IMR-90 (cell line): ENCODE data around the gene THEM5. TPM values are rescaled to one million over a fixed set of nuclear protein-coding genes. Genes with fewer than 3 reads are reported as not detected.

Experiments used
- ATAC-seq: fragments of 200-7000 bp; cut with Tn5 transposase; 2 replicates; pipeline ENCODE4 v1.9.1; 2020; ENCODE audit warnings: low read depth, mild to moderate bottlenecking, moderate library complexity
- Bru-seq: library from RNA; stranded (reverse); fragments of 400-500 nt; gene quantifications from one replicate; lab custom pipeline; 2021; lab: Mats Ljungman, UMichigan
- BruChase-seq, 2 experiments: library from RNA; stranded (reverse); fragments of 400-500 nt; gene quantifications; one replicate each; lab custom pipeline; 2021; lab: Mats Ljungman, UMichigan
- BruUV-seq: library from RNA; stranded (reverse); fragments of 400-500 nt; replicated peaks from 2 replicates; lab custom pipeline; 2021; lab: Mats Ljungman, UMichigan
- CTCF ChIA-PET: fragments of 300-600 bp; formaldehyde crosslinking; extraction: SDS; loops from one replicate; lab custom pipeline; 2021; ENCODE audit warnings: antibody characterized with exemption; lab: Yijun Ruan, JAX
- POLR2A ChIA-PET: fragments of 300-600 bp; sonication (Branson Sonifier 250); formaldehyde crosslinking; loops from one replicate; lab custom pipeline; 2022; ENCODE audit warnings: antibody characterized with exemption; ENCODE audit not compliant: unreplicated experiment; lab: Charles Lee
- DNase-seq: peaks from one replicate; pipeline ENCODE4 v3.0.0; 2013
- H2AFZ ChIP-seq: replicated peaks from 2 replicates; pipeline ENCODE3; 2013; ENCODE audit warnings: low read length, mild to moderate bottlenecking; ENCODE audit not compliant: poor library complexity
- H2AK5ac ChIP-seq: 2 replicates; pipeline ENCODE4 v1.6.1; 2013; ENCODE audit warnings: low read depth, low read length, inconsistent platforms
- H2AK9ac ChIP-seq: replicated peaks from 2 replicates; pipeline ENCODE3; 2013; ENCODE audit warnings: mild to moderate bottlenecking, low read depth, low read length, moderate library complexity; ENCODE audit not compliant: poor library complexity
- H2BK120ac ChIP-seq: 2 replicates; pipeline ENCODE4 v1.6.1; 2013; ENCODE audit warnings: low read depth, low read length, inconsistent platforms
- H2BK15ac ChIP-seq: 3 replicates; pipeline ENCODE4 v1.6.1; 2013; ENCODE audit warnings: low read depth, low read length, inconsistent platforms
- H2BK20ac ChIP-seq: 2 replicates; pipeline ENCODE4 v1.6.1; 2013; ENCODE audit warnings: low read depth, mild to moderate bottlenecking, inconsistent platforms, low read length, moderate library complexity
- H2BK5ac ChIP-seq: 2 replicates; pipeline ENCODE4 v1.6.1; 2013; ENCODE audit warnings: mild to moderate bottlenecking, low read depth, low read length, inconsistent platforms; ENCODE audit not compliant: poor library complexity, severe bottlenecking
- H3K14ac ChIP-seq: replicated peaks from 2 replicates; pipeline ENCODE4 v1.6.1; 2013; ENCODE audit warnings: low read depth, low read length, inconsistent platforms
- H3K18ac ChIP-seq: 2 replicates; pipeline ENCODE4 v1.6.1; 2013; ENCODE audit warnings: low read depth, low read length, control low read depth
- H3K23ac ChIP-seq: 2 replicates; pipeline ENCODE4 v1.6.1; 2013; ENCODE audit warnings: low read depth, low read length, inconsistent platforms
- H3K27ac ChIP-seq: 2 replicates; pipeline ENCODE4 v1.5.1; 2013; ENCODE audit warnings: mild to moderate bottlenecking, control low read depth, low read length; ENCODE audit not compliant: insufficient read depth
- H3K27me3 ChIP-seq: 2 replicates; pipeline ENCODE4 v1.6.1; 2013; ENCODE audit warnings: low read length; ENCODE audit not compliant: control insufficient read depth, insufficient read depth
- H3K36me3 ChIP-seq: 2 replicates; pipeline ENCODE4 v1.6.1; 2013; ENCODE audit warnings: low read length, mixed read lengths; ENCODE audit not compliant: control insufficient read depth, insufficient read depth
- H3K4ac ChIP-seq: 2 replicates; pipeline ENCODE4 v1.6.1; 2013; ENCODE audit warnings: low read depth, low read length, inconsistent platforms
- H3K4me1 ChIP-seq: 2 replicates; pipeline ENCODE4 v1.6.1; 2013; ENCODE audit warnings: low read length, mixed read lengths; ENCODE audit not compliant: control insufficient read depth, insufficient read depth
- H3K4me2 ChIP-seq: 2 replicates; pipeline ENCODE4 v1.6.1; 2013; ENCODE audit warnings: low read depth, mild to moderate bottlenecking, control low read depth, low read length, moderate library complexity
- H3K4me3 ChIP-seq: 2 replicates; pipeline ENCODE4 v1.5.1; 2013; ENCODE audit warnings: low read depth, mild to moderate bottlenecking, control low read depth, low read length, moderate library complexity; ENCODE audit not compliant: insufficient read depth
- H3K56ac ChIP-seq: 2 replicates; pipeline ENCODE4 v1.6.1; 2013; ENCODE audit warnings: low read length, inconsistent platforms; ENCODE audit not compliant: insufficient read depth; ENCODE audit errors: extremely low read depth
- H3K79me1 ChIP-seq, 2 experiments: 2 replicates each; pipeline ENCODE4 v1.6.1; 2013; ENCODE audit warnings: low read length in 2 of 2, inconsistent platforms in 1 of 2, low read depth in 1 of 2
- H3K9ac ChIP-seq: 2 replicates; pipeline ENCODE4 v1.6.1; 2013; ENCODE audit warnings: low read depth, low read length, control low read depth
- H3K9me1 ChIP-seq: 2 replicates; pipeline ENCODE4 v1.6.1; 2013; ENCODE audit warnings: low read length, inconsistent platforms; ENCODE audit not compliant: insufficient read depth
- H3K9me3 ChIP-seq: 2 replicates; pipeline ENCODE4 v1.6.1; 2013; ENCODE audit warnings: low read length; ENCODE audit not compliant: control insufficient read depth, insufficient read depth
- H4K20me1 ChIP-seq: 2 replicates; pipeline ENCODE4 v1.6.1; 2013; ENCODE audit warnings: low read length, inconsistent platforms; ENCODE audit not compliant: insufficient read depth
- H4K5ac ChIP-seq: 2 replicates; pipeline ENCODE4 v1.6.1; 2013; ENCODE audit warnings: mild to moderate bottlenecking, low read depth, low read length, control low read depth
- H4K8ac ChIP-seq, 2 experiments: 2 replicates each; pipeline ENCODE4 v1.6.1; 2013; ENCODE audit warnings: low read depth in 2 of 2, low read length in 2 of 2, control low read depth in 1 of 2, inconsistent platforms in 1 of 2
- H4K91ac ChIP-seq: 2 replicates; pipeline ENCODE4 v1.6.1; 2013; ENCODE audit warnings: low read depth, low read length, inconsistent platforms; ENCODE audit not compliant: insufficient read depth
- BHLHE40 ChIP-seq: fragments of 150-350 bp; IDR thresholded peaks from 2 replicates; pipeline ENCODE4 v1.6.1; 2016; ENCODE audit warnings: mild to moderate bottlenecking, low read depth, low read length
- MAZ ChIP-seq: IDR thresholded peaks from 2 replicates; pipeline ENCODE4 v1.6.1; 2012; ENCODE audit warnings: low read depth, mild to moderate bottlenecking, low read length, improper control_type of control experiment, moderate library complexity, borderline replicate concordance
- MXI1 ChIP-seq: IDR thresholded peaks from 2 replicates; pipeline ENCODE4 v1.6.1; 2012; ENCODE audit warnings: low read depth, mild to moderate bottlenecking, low read length, moderate library complexity, borderline replicate concordance
- RCOR1 ChIP-seq: IDR thresholded peaks from 2 replicates; pipeline ENCODE4 v1.6.1; 2012; ENCODE audit warnings: mild to moderate bottlenecking, low read length, improper control_type of control experiment; ENCODE audit not compliant: insufficient replicate concordance
- RFX5 ChIP-seq: IDR thresholded peaks from 2 replicates; pipeline ENCODE4 v1.8.0; 2012; ENCODE audit warnings: low read depth, mild to moderate bottlenecking, low read length, moderate library complexity
- WGBS, 2 experiments: methylation state at CpG; one replicate each; pipeline versions ENCODE4 v1.1.5 to v1.1.7; 2013; ENCODE audit warnings: missing lambda C conversion rate in 2 of 2; ENCODE audit not compliant: insufficient read length in 1 of 2; ENCODE audit errors: extremely low coverage in 2 of 2; 5-methylcytosine and 5-hydroxymethylcytosine counted together
- dilution Hi-C: fragments of 300-500 bp; cut with HindIII; formaldehyde crosslinking; loops from one replicate; pipeline ENCODE4 v1.14.3; 2018; ENCODE audit warnings: low sequenced_read_pairs; ENCODE audit not compliant: unreplicated experiment
- in situ Hi-C: fragments of 300-500 bp; cut with MboI; formaldehyde crosslinking; loops from 3 replicates; pipeline ENCODE4 v1.14.3; 2019; ENCODE audit warnings: low sequenced_read_pairs, inconsistent platforms, mixed read lengths
- intact Hi-C: fragments of 100-400 bp; cut with micrococcal nuclease; formaldehyde crosslinking; loops from 2 replicates; pipeline ENCODE4 v1.10.0; 2022
- long read RNA-seq: library from polyadenylated mRNA; unstranded; transcript quantifications from one replicate; pipeline ENCODE4 v2.0.0, GENCODE V29; 2021; ENCODE audit not compliant: unreplicated experiment
- polyA plus RNA-seq, 3 experiments: library from polyadenylated mRNA; depleted of rRNA; stranded (reverse); fragments of >200 nt; gene quantifications; 2 replicates each; pipeline ENCODE4 v1.2.3, GENCODE V29; 2012; ENCODE audit warnings: low replicate concordance in 1 of 3
- total RNA-seq: library from RNA; depleted of rRNA; stranded (reverse); fragments of >200 nt; gene quantifications from 2 replicates; pipeline ENCODE4 v1.2.3, GENCODE V29; 2012; rRNA removed
- TF ChIP-seq, protein P1 (sequence below): conservative IDR thresholded peaks from 2 replicates; pipeline ENCODE4 v1.5.1; 2012; ENCODE audit warnings: mild to moderate bottlenecking, low read depth, low read length, improper control_type of control experiment
- TF ChIP-seq, protein P2 (sequence below): fragments of 150-350 bp; IDR thresholded peaks from 2 replicates; pipeline ENCODE4 v1.6.1; 2016; ENCODE audit warnings: low read depth, mild to moderate bottlenecking, low read length, moderate library complexity, borderline replicate concordance

Gene THEM5, protein sequence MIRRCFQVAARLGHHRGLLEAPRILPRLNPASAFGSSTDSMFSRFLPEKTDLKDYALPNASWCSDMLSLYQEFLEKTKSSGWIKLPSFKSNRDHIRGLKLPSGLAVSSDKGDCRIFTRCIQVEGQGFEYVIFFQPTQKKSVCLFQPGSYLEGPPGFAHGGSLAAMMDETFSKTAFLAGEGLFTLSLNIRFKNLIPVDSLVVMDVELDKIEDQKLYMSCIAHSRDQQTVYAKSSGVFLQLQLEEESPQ
- total RNA-seq (not detected in 2 replicates), polyA plus RNA-seq (2012; rRNA removed) (not detected in 2 replicates), Bru-seq, nascent RNA (percentile 17 among the genes with signal in this experiment), BruChase-seq, experiment 1, labeled RNA remaining after a 6-hour chase (not detected), BruChase-seq, experiment 2, labeled RNA remaining after a 2-hour chase (percentile 17 among the genes with signal in this experiment)
- polyA plus RNA-seq (2012; cell fraction: cytosol; rRNA removed) = not detected in 2 replicates
- not detected in 2 replicates for polyA plus RNA-seq (2012; cell fraction: nucleus; rRNA removed; ENCODE audit: low replicate concordance)
- long read RNA-seq = 0 reads

DNA sequence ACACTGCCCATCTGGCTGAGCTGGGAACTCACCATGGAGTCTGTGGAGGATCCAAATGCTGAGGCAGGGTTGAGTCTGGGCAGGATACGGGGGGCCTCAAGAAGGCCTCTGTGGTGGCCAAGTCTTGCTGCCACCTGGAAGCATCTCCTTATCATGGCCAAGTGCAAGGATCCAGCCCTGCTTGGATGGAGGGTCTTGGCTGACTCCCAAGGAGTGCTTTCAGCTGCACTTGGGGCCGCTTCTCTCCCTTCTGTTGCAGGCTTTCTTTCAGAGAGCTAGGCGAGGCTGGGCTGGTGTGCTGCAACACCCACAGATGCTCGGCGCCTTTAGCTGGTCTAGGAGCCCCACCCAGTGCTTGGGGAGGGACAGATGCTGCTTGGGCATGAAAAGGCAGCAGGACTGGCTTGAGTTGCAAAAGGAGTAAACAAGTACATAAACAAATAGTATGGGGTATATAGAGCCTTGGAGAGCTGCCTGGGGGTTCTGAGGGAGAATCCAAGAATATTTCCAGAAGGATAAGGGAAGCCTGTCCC is at the start of gene THEM5:
Gene THEM5 (minus strand): TSS at position 302 of the 533 bp plus-strand sequence. CDS start 147 bp downstream, at position 155.
- no peak within 1 kb of the TSS for H4K91ac ChIP-seq
- H3K4me3 ChIP-seq = no peak within 1 kb of the TSS
- H3K4me2 ChIP-seq = no peak within 1 kb of the TSS
- H2AK5ac ChIP-seq = no peak within 1 kb of the TSS
- no peak for ATAC-seq
- no peak for DNase-seq
- no peak within 1 kb of the TSS for H3K23ac ChIP-seq
- no peak within 1 kb of the TSS for H4K8ac ChIP-seq
- H2AK9ac ChIP-seq = no peak within 1 kb of the TSS
- dilution Hi-C loops (no loop called here), intact Hi-C loops (no loop called here), in situ Hi-C loops (no loop called here)
- H3K27me3 ChIP-seq = peaks cover 44% of the 10 kb centered on the region
- no peak within 1 kb of the TSS for H2BK5ac ChIP-seq
- H3K14ac ChIP-seq = no peak within 1 kb of the TSS
- POLR2A ChIA-PET = no interaction called here
- H3K36me3 ChIP-seq = no peaks in the 10 kb centered on the region
- H3K4ac ChIP-seq = no peak within 1 kb of the TSS
- CTCF ChIA-PET = interaction anchor here (0.6 kb wide), 1 partner anchor 572 kb away, joined by 4 read pairs; no protein-coding TSS in a partner anchor
- H3K56ac ChIP-seq = no peak within 1 kb of the TSS
- H4K20me1 ChIP-seq = no peaks in the 10 kb centered on the region
- H3K9me3 ChIP-seq = no peaks in the 10 kb centered on the region
- no peak within 1 kb of the TSS for H2BK120ac ChIP-seq
- H3K9ac ChIP-seq = no peak within 1 kb of the TSS
- WGBS, 2 experiments = no CpG with 5 or more reads among the region's 5 CpGs
- H3K79me1 ChIP-seq = no peaks in the 10 kb centered on the region
- H3K9me1 ChIP-seq = no peaks in the 10 kb centered on the region; the same call in 1 of the 2 replicates
- BruUV-seq = no TSS peak
- H3K4me1 ChIP-seq = peaks cover 1% of the 10 kb centered on the region; the same call in 1 of the 2 replicates
- no peak within 1 kb of the TSS for H3K18ac ChIP-seq
- TF ChIP-seq, protein P1, sequence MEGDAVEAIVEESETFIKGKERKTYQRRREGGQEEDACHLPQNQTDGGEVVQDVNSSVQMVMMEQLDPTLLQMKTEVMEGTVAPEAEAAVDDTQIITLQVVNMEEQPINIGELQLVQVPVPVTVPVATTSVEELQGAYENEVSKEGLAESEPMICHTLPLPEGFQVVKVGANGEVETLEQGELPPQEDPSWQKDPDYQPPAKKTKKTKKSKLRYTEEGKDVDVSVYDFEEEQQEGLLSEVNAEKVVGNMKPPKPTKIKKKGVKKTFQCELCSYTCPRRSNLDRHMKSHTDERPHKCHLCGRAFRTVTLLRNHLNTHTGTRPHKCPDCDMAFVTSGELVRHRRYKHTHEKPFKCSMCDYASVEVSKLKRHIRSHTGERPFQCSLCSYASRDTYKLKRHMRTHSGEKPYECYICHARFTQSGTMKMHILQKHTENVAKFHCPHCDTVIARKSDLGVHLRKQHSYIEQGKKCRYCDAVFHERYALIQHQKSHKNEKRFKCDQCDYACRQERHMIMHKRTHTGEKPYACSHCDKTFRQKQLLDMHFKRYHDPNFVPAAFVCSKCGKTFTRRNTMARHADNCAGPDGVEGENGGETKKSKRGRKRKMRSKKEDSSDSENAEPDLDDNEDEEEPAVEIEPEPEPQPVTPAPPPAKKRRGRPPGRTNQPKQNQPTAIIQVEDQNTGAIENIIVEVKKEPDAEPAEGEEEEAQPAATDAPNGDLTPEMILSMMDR = no peak
- TF ChIP-seq RCOR1 (no peak), MXI1 (no peak), MAZ (no peak), BHLHE40 (no peak), RFX5 (no peak)
- TF ChIP-seq, protein P2, sequence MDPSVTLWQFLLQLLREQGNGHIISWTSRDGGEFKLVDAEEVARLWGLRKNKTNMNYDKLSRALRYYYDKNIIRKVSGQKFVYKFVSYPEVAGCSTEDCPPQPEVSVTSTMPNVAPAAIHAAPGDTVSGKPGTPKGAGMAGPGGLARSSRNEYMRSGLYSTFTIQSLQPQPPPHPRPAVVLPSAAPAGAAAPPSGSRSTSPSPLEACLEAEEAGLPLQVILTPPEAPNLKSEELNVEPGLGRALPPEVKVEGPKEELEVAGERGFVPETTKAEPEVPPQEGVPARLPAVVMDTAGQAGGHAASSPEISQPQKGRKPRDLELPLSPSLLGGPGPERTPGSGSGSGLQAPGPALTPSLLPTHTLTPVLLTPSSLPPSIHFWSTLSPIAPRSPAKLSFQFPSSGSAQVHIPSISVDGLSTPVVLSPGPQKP = no peak
- H2AFZ ChIP-seq = no peak within 1 kb of the TSS
- no peak within 1 kb of the TSS for H4K5ac ChIP-seq
- H3K27ac ChIP-seq = no peak within 1 kb of the TSS
- H2BK20ac ChIP-seq = no peak within 1 kb of the TSS
- H2BK15ac ChIP-seq = no peak within 1 kb of the TSS
